ENCODE data around the gene LPCAT2. TPM values are rescaled to one million over a fixed set of nuclear protein-coding genes. Genes with fewer than 3 reads are reported as not detected.

The LPCAT2 gene
- total RNA-seq, 1 experiment from 2014 or later = 10.7 TPM

DNA sequence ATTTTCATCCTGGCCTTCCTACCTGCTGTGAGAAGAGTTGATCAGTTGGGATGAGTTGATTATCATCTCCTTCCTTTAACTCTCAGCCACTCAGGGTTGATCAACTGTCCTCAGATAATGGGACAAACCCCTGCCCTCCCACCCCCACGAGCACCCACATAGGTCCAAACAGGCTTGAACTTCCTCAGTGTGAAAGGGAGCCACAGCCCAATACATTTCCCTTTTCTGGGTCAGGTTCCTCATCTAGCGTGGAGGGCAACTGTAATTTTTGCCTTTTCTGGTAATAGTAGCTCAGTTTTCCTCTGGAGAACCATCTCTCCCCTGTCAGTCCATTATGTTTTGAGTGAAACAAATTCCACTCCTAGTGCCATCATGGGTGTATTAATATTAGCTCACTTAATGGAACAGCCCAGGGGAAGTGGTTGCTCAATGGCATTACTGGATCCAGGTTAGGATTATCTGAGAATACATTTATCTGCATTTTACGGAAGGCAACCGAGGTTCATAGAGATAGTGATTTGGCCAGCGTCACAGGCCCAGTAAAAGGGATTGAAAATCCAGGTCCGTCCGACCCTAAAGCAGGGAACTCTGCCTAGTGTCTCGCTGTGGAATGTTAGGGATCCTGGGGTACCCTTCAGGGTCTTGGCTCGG lies 476 bp upstream of the LPCAT2 start:
- Mint-ChIP-seq H3K4me1 (ENCODE audit: insufficient read depth, unreplicated experiment) (peaks cover 14% of the 10 kb centered on the region), H3K9me3 (ENCODE audit: unreplicated experiment) (peaks cover 7% of the 10 kb centered on the region), H3K36me3 (ENCODE audit: insufficient read depth, unreplicated experiment) (no peaks in the 10 kb centered on the region), H3K4me3 (ENCODE audit: unreplicated experiment) (peak overlapping the region; percentile 81), H3K27ac (ENCODE audit: low read depth, unreplicated experiment) (no peak overlapping the region), H3K27me3 (ENCODE audit: insufficient read depth, unreplicated experiment) (no peaks in the 10 kb centered on the region)
- intact Hi-C loops (cut with micrococcal nuclease) = no loop called here
- no TSS peak for BruUV-seq (replicated peaks)
- ChIA-PET CTCF (no interaction called here), POLR2A (no interaction called here)
- DNase-seq (ENCODE audit: unreplicated experiment) = no peak
- TF ChIP-seq, protein P1, sequence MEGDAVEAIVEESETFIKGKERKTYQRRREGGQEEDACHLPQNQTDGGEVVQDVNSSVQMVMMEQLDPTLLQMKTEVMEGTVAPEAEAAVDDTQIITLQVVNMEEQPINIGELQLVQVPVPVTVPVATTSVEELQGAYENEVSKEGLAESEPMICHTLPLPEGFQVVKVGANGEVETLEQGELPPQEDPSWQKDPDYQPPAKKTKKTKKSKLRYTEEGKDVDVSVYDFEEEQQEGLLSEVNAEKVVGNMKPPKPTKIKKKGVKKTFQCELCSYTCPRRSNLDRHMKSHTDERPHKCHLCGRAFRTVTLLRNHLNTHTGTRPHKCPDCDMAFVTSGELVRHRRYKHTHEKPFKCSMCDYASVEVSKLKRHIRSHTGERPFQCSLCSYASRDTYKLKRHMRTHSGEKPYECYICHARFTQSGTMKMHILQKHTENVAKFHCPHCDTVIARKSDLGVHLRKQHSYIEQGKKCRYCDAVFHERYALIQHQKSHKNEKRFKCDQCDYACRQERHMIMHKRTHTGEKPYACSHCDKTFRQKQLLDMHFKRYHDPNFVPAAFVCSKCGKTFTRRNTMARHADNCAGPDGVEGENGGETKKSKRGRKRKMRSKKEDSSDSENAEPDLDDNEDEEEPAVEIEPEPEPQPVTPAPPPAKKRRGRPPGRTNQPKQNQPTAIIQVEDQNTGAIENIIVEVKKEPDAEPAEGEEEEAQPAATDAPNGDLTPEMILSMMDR (IDR thresholded peaks at IDR 0.05; ENCODE audit: unreplicated experiment) = no peak

DNA sequence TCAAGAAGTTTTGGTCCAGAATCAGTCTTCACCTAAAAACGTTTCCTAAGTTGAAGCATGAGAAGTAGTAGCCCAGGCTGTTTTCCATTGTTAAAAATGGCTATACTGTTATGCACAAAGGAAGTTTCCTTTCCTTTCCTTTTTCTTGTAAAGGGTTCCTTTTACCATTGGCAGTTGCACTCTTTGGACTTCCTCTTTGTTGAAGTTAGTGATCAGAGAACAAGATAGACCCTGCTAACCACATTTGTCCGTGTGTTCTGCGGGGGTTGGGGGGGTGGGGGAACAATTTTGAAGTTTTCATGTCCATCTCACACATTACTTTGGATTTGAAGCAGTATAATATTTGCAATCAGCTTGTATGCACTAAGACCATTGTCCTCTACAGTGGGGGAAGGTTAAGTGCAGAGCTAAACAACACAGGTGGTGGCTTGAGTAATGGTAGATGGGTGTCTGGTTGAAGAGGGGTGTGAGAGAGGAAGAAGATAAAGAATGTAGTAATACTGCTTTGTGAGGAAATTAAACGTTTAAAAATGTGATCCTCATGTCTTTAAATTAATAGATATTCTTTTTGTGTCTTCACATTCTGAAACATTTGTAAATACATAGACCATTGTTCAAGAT lies 1.4 kb downstream of the LPCAT2 start:
- no TSS peak for BruUV-seq (replicated peaks)
- no peak overlapping the region for H3K27ac Mint-ChIP-seq (ENCODE audit: low read depth, unreplicated experiment)
- no peaks in the 10 kb centered on the region for H3K36me3 Mint-ChIP-seq (ENCODE audit: insufficient read depth, unreplicated experiment)
- H3K27me3 Mint-ChIP-seq (ENCODE audit: insufficient read depth, unreplicated experiment) = no peaks in the 10 kb centered on the region
- peak overlapping the region; percentile 81 for H3K4me3 Mint-ChIP-seq (ENCODE audit: unreplicated experiment)
- DNase-seq (ENCODE audit: unreplicated experiment) = no peak
- CTCF ChIA-PET = interaction anchor here (0.6 to 1.7 kb wide), 5 partner anchors 15 to 907 kb away, joined by 3 to 8 read pairs (median 4); no protein-coding TSS in a partner anchor
- intact Hi-C loops (cut with micrococcal nuclease) = no loop called here
- POLR2A ChIA-PET = interaction anchor here (0.6 to 1.4 kb wide), 4 partner anchors 8 to 58 kb away, joined by 3 to 8 read pairs (median 3); no protein-coding TSS in a partner anchor
- peaks cover 15% of the 10 kb centered on the region for H3K9me3 Mint-ChIP-seq (ENCODE audit: unreplicated experiment)
- H3K4me1 Mint-ChIP-seq (ENCODE audit: insufficient read depth, unreplicated experiment) = peaks cover 14% of the 10 kb centered on the region
- TF ChIP-seq, protein P1 (IDR thresholded peaks at IDR 0.05; ENCODE audit: unreplicated experiment) = no peak

DNA sequence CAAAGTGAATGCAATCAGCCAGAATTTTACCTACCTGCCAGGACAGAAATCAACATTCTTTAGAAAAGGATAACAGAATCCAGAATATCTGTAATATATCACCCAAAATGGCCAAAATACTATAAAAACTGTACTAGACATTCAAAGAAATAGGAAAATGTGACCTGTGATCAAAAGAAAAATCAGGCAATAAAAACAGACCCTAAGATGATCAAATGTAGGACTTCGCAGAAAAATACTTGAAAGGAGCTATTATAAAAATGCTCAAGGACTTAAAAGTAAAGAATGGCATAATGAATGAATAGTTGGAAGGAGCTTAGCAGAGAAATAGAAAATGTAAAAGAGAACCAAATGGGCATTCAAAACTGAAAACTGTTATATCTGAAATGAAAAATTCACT lies 4.1 kb downstream of the LPCAT2 start:
- peaks cover 15% of the 10 kb centered on the region for H3K9me3 Mint-ChIP-seq (ENCODE audit: unreplicated experiment)
- CTCF ChIA-PET = interaction anchor here (0.6 to 3.1 kb wide), 5 partner anchors 10 to 195 kb away, joined by 3 to 22 read pairs (median 4); no protein-coding TSS in a partner anchor
- H3K27ac Mint-ChIP-seq (ENCODE audit: low read depth, unreplicated experiment) = no peak overlapping the region
- H3K4me3 Mint-ChIP-seq (ENCODE audit: unreplicated experiment) = no peak overlapping the region
- no peaks in the 10 kb centered on the region for H3K36me3 Mint-ChIP-seq (ENCODE audit: insufficient read depth, unreplicated experiment)
- no peaks in the 10 kb centered on the region for H3K27me3 Mint-ChIP-seq (ENCODE audit: insufficient read depth, unreplicated experiment)
- POLR2A ChIA-PET = interaction anchor here (0.6 to 1.4 kb wide), 4 partner anchors 10 to 42 kb away, joined by 3 to 4 read pairs (median 3); no protein-coding TSS in a partner anchor
- DNase-seq (ENCODE audit: unreplicated experiment) = no peak
- no TSS peak for BruUV-seq (replicated peaks)
- intact Hi-C loops (cut with micrococcal nuclease) = no loop called here
- TF ChIP-seq, protein P1 (IDR thresholded peaks at IDR 0.05; ENCODE audit: unreplicated experiment) = no peak
- peaks cover 14% of the 10 kb centered on the region for H3K4me1 Mint-ChIP-seq (ENCODE audit: insufficient read depth, unreplicated experiment)

DNA sequence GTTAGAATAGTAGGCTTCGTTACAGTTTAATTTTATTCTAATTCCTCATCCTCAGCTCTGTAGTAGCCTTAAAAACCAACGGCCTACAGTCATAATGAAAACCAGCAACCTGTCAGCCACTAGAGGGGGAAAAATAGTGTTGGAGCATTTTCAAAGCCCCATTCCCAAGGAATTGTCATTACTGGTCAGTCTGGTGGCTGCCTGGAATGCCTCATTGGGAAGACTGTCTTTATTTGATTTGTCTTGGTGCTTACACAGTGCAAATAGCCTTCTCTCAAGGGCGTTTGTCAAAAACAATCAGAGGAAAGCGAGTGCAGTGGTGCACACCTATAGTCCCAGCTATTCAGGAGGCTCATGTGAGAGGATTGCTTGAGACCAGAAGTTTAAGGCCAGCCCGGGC lies 4.7 kb downstream of the LPCAT2 start:
- intact Hi-C loops (cut with micrococcal nuclease) = no loop called here
- Mint-ChIP-seq H3K4me1 (ENCODE audit: insufficient read depth, unreplicated experiment) (peaks cover 14% of the 10 kb centered on the region), H3K36me3 (ENCODE audit: insufficient read depth, unreplicated experiment) (no peaks in the 10 kb centered on the region), H3K27me3 (ENCODE audit: insufficient read depth, unreplicated experiment) (no peaks in the 10 kb centered on the region), H3K27ac (ENCODE audit: low read depth, unreplicated experiment) (no peak overlapping the region), H3K4me3 (ENCODE audit: unreplicated experiment) (no peak overlapping the region), H3K9me3 (ENCODE audit: unreplicated experiment) (peaks cover 15% of the 10 kb centered on the region)
- CTCF ChIA-PET = interaction anchor here (0.6 to 3.1 kb wide), 5 partner anchors 11 to 195 kb away, joined by 3 to 22 read pairs (median 4); no protein-coding TSS in a partner anchor
- POLR2A ChIA-PET = interaction anchor here (0.6 to 1.0 kb wide), 2 partner anchors 13 to 36 kb away, joined by 3 read pairs; no protein-coding TSS in a partner anchor
- TF ChIP-seq, protein P1 (IDR thresholded peaks at IDR 0.05; ENCODE audit: unreplicated experiment) = no peak
- no peak for DNase-seq (ENCODE audit: unreplicated experiment)
- no TSS peak for BruUV-seq (replicated peaks)
